ENCODE results near the gene GRID2. TPM values are rescaled to one million over a fixed set of nuclear protein-coding genes. Genes with fewer than 3 reads are reported as not detected.

The GRID2 gene
- total and polyA plus RNA-seq, 2 of the 13 experiments (the other 11 are each of a cell fraction or from before 2014, with no cell fraction given), result not detected

DNA sequence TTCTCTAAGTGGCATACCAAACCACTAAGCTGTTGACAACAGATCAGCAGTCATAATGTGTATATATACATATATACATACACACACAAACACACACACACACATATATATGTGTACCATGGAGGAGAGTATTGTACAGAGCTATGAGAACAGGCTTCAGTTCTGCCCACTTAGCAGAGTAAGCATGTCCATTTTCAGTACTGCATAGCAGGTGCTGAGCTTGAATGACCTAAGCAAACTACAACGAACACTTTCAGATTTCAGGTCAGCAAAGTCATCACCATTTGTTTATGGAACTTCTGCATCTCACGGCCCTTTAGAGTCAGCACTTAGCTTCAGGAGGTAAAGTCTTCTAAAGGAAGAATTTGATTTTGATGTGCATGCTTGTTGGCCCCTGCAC lies 789.0 kb downstream of the GRID2 start (continued):
- TF ChIP-seq, protein P1, sequence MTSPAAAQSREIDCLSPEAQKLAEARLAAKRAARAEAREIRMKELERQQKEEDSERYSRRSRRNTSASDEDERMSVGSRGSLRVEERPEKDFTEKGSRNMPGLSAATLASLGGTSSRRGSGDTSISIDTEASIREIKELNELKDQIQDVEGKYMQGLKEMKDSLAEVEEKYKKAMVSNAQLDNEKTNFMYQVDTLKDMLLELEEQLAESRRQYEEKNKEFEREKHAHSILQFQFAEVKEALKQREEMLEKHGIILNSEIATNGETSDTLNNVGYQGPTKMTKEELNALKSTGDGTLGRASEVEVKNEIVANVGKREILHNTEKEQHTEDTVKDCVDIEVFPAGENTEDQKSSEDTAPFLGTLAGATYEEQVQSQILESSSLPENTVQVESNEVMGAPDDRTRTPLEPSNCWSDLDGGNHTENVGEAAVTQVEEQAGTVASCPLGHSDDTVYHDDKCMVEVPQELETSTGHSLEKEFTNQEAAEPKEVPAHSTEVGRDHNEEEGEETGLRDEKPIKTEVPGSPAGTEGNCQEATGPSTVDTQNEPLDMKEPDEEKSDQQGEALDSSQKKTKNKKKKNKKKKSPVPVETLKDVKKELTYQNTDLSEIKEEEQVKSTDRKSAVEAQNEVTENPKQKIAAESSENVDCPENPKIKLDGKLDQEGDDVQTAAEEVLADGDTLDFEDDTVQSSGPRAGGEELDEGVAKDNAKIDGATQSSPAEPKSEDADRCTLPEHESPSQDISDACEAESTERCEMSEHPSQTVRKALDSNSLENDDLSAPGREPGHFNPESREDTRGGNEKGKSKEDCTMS (CRISPR knock-in tag; conservative IDR thresholded peaks at IDR 0.05), result no peak
- TF ChIP-seq NFYC (CRISPR knock-in tag; IDR thresholded peaks at IDR 0.05), result no peak
- TF ChIP-seq ZNF75D (CRISPR knock-in tag; IDR thresholded peaks at IDR 0.05; ENCODE audit: borderline replicate concordance), result no peak
- TF ChIP-seq ZFYVE20 (CRISPR knock-in tag; IDR thresholded peaks at IDR 0.05; ENCODE audit: borderline replicate concordance, low read depth), result no peak
- TF ChIP-seq ZNF660 (CRISPR knock-in tag; IDR thresholded peaks at IDR 0.05; ENCODE audit: borderline replicate concordance, low read depth), result no peak
- no peak for TF ChIP-seq ZKSCAN5 (CRISPR knock-in tag; IDR thresholded peaks at IDR 0.05)
- TF ChIP-seq, protein P2, sequence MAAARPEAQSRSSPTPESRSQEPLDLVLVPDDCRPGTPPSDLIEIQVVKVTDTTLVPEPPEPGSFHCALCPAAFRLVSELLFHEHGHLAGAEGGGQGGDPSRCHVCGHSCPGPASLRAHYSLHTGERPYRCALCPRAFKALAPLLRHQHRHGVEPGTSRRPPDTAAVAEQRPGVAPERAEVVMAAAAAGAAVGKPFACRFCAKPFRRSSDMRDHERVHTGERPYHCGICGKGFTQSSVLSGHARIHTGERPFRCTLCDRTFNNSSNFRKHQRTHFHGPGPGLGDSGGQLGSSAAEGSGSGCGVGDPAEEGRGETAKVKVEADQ (CRISPR knock-in tag; IDR thresholded peaks at IDR 0.05; ENCODE audit: borderline replicate concordance), result no peak
- TF ChIP-seq HOXA7 (CRISPR knock-in tag; IDR thresholded peaks at IDR 0.05), result no peak
- no peak for TF ChIP-seq TAF15 (IDR thresholded peaks at IDR 0.05; ENCODE audit: low read depth, low read length, poor library complexity, severe bottlenecking)
- TF ChIP-seq TCF7 (IDR thresholded peaks at IDR 0.05; ENCODE audit: low read depth), result no peak

DNA sequence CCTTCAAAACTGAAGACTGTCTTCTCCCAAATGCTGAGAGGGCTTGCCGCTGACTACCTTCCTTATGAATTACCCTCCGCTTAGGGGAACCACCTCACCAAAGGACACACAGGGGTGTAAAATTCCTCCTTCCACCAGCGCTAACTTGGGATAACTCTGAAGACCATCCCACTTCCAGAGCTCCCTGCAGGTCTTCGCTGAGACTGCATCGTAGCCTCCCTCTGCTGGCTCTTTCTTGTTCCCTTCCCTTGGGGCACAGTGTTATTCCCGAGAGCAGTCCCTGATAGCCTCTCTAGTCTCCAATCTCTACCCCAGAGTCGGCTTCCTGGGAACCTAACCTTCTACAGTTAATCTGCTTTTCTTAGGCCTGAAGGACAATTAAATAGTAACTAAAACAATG lies 799.3 kb downstream of the GRID2 start:
- H3K36me3 ChIP-seq (replicated peaks in 1 of 2; ENCODE audit: control insufficient read depth in 1 of 2, insufficient read depth in 2 of 2, low read length in 2 of 2), result no peaks in the 10 kb centered on the region
- no TSS peak for BruUV-seq (replicated peaks)
- POLR2A ChIA-PET, result no interaction called here
- no peaks in the 10 kb centered on the region for H3K79me2 ChIP-seq (ENCODE audit: insufficient read depth, low read length)
- DNase-seq (ENCODE audit: low spot score) (no peak), FAIRE-seq (no peak), ATAC-seq (peak; percentile 82)
- intact Hi-C loops (cut with micrococcal nuclease; ENCODE audit: unreplicated experiment), result no loop called here
- CTCF ChIA-PET (ENCODE audit: low intra/inter-chr PET ratio, low total read pairs), result no interaction called here
- no peak overlapping the region for H3K4me2 ChIP-seq (ENCODE audit: low read depth, low read length)
- 31% methylated on average over 7 of the region's 7 CpGs for WGBS (ENCODE audit: low lambda C conversion rate)
- H3K4me1 ChIP-seq (ENCODE audit: insufficient read depth, low read length), result no peaks in the 10 kb centered on the region
- H3K4me3 ChIP-seq (replicated peaks in 1 of 3; ENCODE audit: insufficient read depth in 1 of 3, low read depth in 2 of 3, low read length in 3 of 3), result no peak overlapping the region
- no peaks in the 10 kb centered on the region for H3K9me3 ChIP-seq (ENCODE audit: low read length)
- H2AFZ ChIP-seq (ENCODE audit: low read length), result no peak overlapping the region
- H4K20me1 ChIP-seq (ENCODE audit: insufficient read depth, low read length), result no peaks in the 10 kb centered on the region
- H3K27ac ChIP-seq (ENCODE audit: extremely low read length, insufficient read depth, low read length), result no peak overlapping the region
- H3K9ac ChIP-seq (ENCODE audit: insufficient read depth, low read depth, low read length), result no peak overlapping the region
- H3K27me3 ChIP-seq (ENCODE audit: control insufficient read depth in 1 of 2, insufficient read depth in 2 of 2, low read length in 2 of 2), result no peaks in the 10 kb centered on the region
- in situ Hi-C loops (cut with HindIII; ENCODE audit: extremely low pct_ligation_motif_present, low pct_unique_long_range_greater_than_20kb), result no loop called here
- TF ChIP-seq ZNF34 (CRISPR knock-in tag; IDR thresholded peaks at IDR 0.05; ENCODE audit: borderline replicate concordance), result no peak
- TF ChIP-seq ZNF790 (CRISPR knock-in tag; IDR thresholded peaks at IDR 0.05; ENCODE audit: borderline replicate concordance), result no peak
- no peak for TF ChIP-seq NFE2L1 (CRISPR knock-in tag; IDR thresholded peaks at IDR 0.05; ENCODE audit: borderline replicate concordance)
- no peak for TF ChIP-seq PHF20 (CRISPR knock-in tag; IDR thresholded peaks at IDR 0.05)
- no peak for TF ChIP-seq AGO2 (optimal IDR thresholded peaks at IDR 0.05; ENCODE audit: low read depth, low read length)
- no peak for TF ChIP-seq CAMTA2 (CRISPR knock-in tag; IDR thresholded peaks at IDR 0.05; ENCODE audit: borderline replicate concordance)
- no peak for TF ChIP-seq ZMYM2 (CRISPR knock-in tag; IDR thresholded peaks at IDR 0.05)
- TF ChIP-seq, protein P3, sequence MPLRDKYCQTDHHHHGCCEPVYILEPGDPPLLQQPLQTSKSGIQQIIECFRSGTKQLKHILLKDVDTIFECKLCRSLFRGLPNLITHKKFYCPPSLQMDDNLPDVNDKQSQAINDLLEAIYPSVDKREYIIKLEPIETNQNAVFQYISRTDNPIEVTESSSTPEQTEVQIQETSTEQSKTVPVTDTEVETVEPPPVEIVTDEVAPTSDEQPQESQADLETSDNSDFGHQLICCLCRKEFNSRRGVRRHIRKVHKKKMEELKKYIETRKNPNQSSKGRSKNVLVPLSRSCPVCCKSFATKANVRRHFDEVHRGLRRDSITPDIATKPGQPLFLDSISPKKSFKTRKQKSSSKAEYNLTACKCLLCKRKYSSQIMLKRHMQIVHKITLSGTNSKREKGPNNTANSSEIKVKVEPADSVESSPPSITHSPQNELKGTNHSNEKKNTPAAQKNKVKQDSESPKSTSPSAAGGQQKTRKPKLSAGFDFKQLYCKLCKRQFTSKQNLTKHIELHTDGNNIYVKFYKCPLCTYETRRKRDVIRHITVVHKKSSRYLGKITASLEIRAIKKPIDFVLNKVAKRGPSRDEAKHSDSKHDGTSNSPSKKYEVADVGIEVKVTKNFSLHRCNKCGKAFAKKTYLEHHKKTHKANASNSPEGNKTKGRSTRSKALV (CRISPR knock-in tag; IDR thresholded peaks at IDR 0.05), result no peak
- TF ChIP-seq, protein P4, sequence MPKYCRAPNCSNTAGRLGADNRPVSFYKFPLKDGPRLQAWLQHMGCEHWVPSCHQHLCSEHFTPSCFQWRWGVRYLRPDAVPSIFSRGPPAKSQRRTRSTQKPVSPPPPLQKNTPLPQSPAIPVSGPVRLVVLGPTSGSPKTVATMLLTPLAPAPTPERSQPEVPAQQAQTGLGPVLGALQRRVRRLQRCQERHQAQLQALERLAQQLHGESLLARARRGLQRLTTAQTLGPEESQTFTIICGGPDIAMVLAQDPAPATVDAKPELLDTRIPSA (CRISPR knock-in tag; IDR thresholded peaks at IDR 0.05; ENCODE audit: borderline replicate concordance), result no peak

All from HepG2 (cell line).